Esophagus (tissue), 2 donors: ENCODE measurements around the gene AMPD3. TPM values are rescaled to one million over a fixed set of nuclear protein-coding genes. Genes with fewer than 3 reads are reported as not detected.

Source experiments
- H3K27ac ChIP-seq, 2 donors: one replicate each; pipeline ENCODE4 v1.5.1; 2013; ENCODE audit warnings: low read depth in 2 of 2, mild to moderate bottlenecking in 2 of 2, inconsistent platforms in 1 of 2, low read length in 1 of 2, moderate library complexity in 1 of 2
- H3K27me3 ChIP-seq, 2 donors: one replicate each; pipeline ENCODE4 v1.6.1; 2013; ENCODE audit warnings: low read length in 2 of 2, control low read depth in 1 of 2, mild to moderate bottlenecking in 1 of 2; ENCODE audit not compliant: insufficient read depth in 2 of 2, control insufficient read depth in 1 of 2
- H3K36me3 ChIP-seq, 2 donors: one replicate each; pipeline ENCODE4 v1.6.1; 2013; ENCODE audit warnings: low read length in 1 of 2; ENCODE audit not compliant: control insufficient read depth in 2 of 2, insufficient read depth in 2 of 2
- H3K4me1 ChIP-seq, 2 donors: one replicate each; pipeline ENCODE4 v1.6.1; 2013; ENCODE audit warnings: low read length in 1 of 2; ENCODE audit not compliant: control insufficient read depth in 2 of 2, insufficient read depth in 2 of 2
- H3K4me3 ChIP-seq, 2 donors: one replicate each; pipeline ENCODE4 v1.5.1; 2013; ENCODE audit warnings: low read length in 2 of 2, mild to moderate bottlenecking in 2 of 2, low read depth in 1 of 2, moderate library complexity in 1 of 2
- H3K9me3 ChIP-seq, 2 donors: one replicate each; pipeline ENCODE4 v1.6.1; 2013; ENCODE audit warnings: mild to moderate bottlenecking in 2 of 2, low read depth in 1 of 2, low read length in 1 of 2, moderate library complexity in 1 of 2; ENCODE audit not compliant: control insufficient read depth in 2 of 2, insufficient read depth in 1 of 2
- whole genome bisulfite sequencing, 2 donors: extraction: QIAGEN DNeasy Blood & Tissue Kit; methylation state at CpG; one replicate each; pipeline ENCODE4 v1.1.7; 2013; 5-methylcytosine and 5-hydroxymethylcytosine counted together
- polyA plus RNA-seq, 2 donors: library from polyadenylated mRNA; stranded (reverse); fragments of 200-250 nt; gene quantifications; one replicate each; pipeline ENCODE4 v1.2.3, GENCODE V29; 2013
- donor health status: healthy with polysubstance abuse.
- donor health status: Bipolar disorder and iron deficiency.

The AMPD3 gene
- polyA plus RNA-seq, 2 donors = 4.3 to 11.9 TPM

GRCh38 chr11:10456519-10456918, 1.5 kb downstream of the AMPD3 start:
- H3K4me1 ChIP-seq = peaks cover under 1 to 13% of the 10 kb centered on the region in 2 donors
- peaks cover 0 to 3% of the 10 kb centered on the region in 2 donors for H3K36me3 ChIP-seq
- H3K4me3 ChIP-seq = peak overlapping the region; percentile 30 to 33

GRCh38 chr11:10457901-10458300, 2.8 kb downstream of the AMPD3 start:
- no peak overlapping the region for H3K27ac ChIP-seq

More at GRCh38 chr11:10456519-10456918, 1.5 kb downstream of the AMPD3 start:
- Histone ChIP-seq H3K9me3 (no peaks in the 10 kb centered on the region), H3K27me3 (no peaks in the 10 kb centered on the region), H3K27ac (peak overlapping the region; percentile 27 to 44)
- 39 to 46% methylated on average over 3 of the region's 3 CpGs for WGBS, 2 donors

GRCh38 chr11:10459029-10459970, 4.2 kb downstream of the AMPD3 start:
- Histone ChIP-seq H3K27me3 (no peaks in the 10 kb centered on the region), H3K4me3 (no peak overlapping the region), H3K36me3 (peaks cover 6 to 13% of the 10 kb centered on the region in 2 donors), H3K9me3 (no peaks in the 10 kb centered on the region), H3K27ac (peak overlapping the region in 1 of 2 donors; percentile 56), H3K4me1 (peaks cover 2 to 10% of the 10 kb centered on the region in 2 donors)
- 74 to 82% methylated on average over 7 of the region's 7 CpGs for WGBS, 2 donors

More at GRCh38 chr11:10457901-10458300, 2.8 kb downstream of the AMPD3 start:
- no peaks in the 10 kb centered on the region for H3K27me3 ChIP-seq
- H3K4me3 ChIP-seq = peak overlapping the region in 1 of 2 donors; percentile 12
- H3K4me1 ChIP-seq = peaks cover 2 to 10% of the 10 kb centered on the region in 2 donors
- H3K36me3 ChIP-seq = peaks cover 6 to 9% of the 10 kb centered on the region in 2 donors
- no peaks in the 10 kb centered on the region for H3K9me3 ChIP-seq

GRCh38 chr11:10460611-10461275, 5.7 kb downstream of the AMPD3 start:
- Histone ChIP-seq H3K4me3 (no peak overlapping the region), H3K4me1 (peaks cover 2 to 8% of the 10 kb centered on the region in 2 donors), H3K27me3 (no peaks in the 10 kb centered on the region), H3K9me3 (no peaks in the 10 kb centered on the region), H3K36me3 (peaks cover 6 to 18% of the 10 kb centered on the region in 2 donors), H3K27ac (no peak overlapping the region)
- 92 to 94% methylated on average over 5 of the region's 5 CpGs for WGBS, 2 donors

- no peak overlapping the region for H3K27ac ChIP-seq
- H3K9me3 ChIP-seq = no peaks in the 10 kb centered on the region
- no peak overlapping the region for H3K4me3 ChIP-seq
- WGBS, 2 donors = 95 to 96% methylated on average over 9 of the region's 9 CpGs
- H3K36me3 ChIP-seq = peaks cover 6 to 18% of the 10 kb centered on the region in 2 donors
- H3K27me3 ChIP-seq = no peaks in the 10 kb centered on the region
- peaks cover 2 to 4% of the 10 kb centered on the region in 2 donors for H3K4me1 ChIP-seq
Observed at GRCh38 chr11:10461276-10461790, 6.3 kb downstream of the AMPD3 start.

- Histone ChIP-seq H3K36me3 (peaks cover 6 to 18% of the 10 kb centered on the region in 2 donors), H3K4me3 (no peak overlapping the region), H3K27ac (no peak overlapping the region), H3K4me1 (peaks cover 0 to 2% of the 10 kb centered on the region in 2 donors), H3K9me3 (no peaks in the 10 kb centered on the region), H3K27me3 (no peaks in the 10 kb centered on the region)
- WGBS, 2 donors = 88 to 94% methylated on average over 5 of the region's 5 CpGs
Observed at GRCh38 chr11:10462746-10463300, 7.8 kb downstream of the AMPD3 start.

GRCh38 chr11:10473371-10473770, 18.3 kb downstream of the AMPD3 start:
- Histone ChIP-seq H3K36me3 (peaks cover 0 to 1% of the 10 kb centered on the region in 2 donors), H3K9me3 (no peaks in the 10 kb centered on the region), H3K4me1 (no peaks in the 10 kb centered on the region), H3K27ac (no peak overlapping the region), H3K4me3 (no peak overlapping the region), H3K27me3 (no peaks in the 10 kb centered on the region)
- WGBS, 2 donors = 88 to 94% methylated on average over 4 of the region's 4 CpGs

- H3K27ac ChIP-seq = no peak overlapping the region
- H3K9me3 ChIP-seq = no peaks in the 10 kb centered on the region
- peaks cover 0 to 5% of the 10 kb centered on the region in 2 donors for H3K36me3 ChIP-seq
- 86 to 92% methylated on average over 2 of the region's 2 CpGs for WGBS, 2 donors
- no peaks in the 10 kb centered on the region for H3K4me1 ChIP-seq
- no peaks in the 10 kb centered on the region for H3K27me3 ChIP-seq
- no peak overlapping the region for H3K4me3 ChIP-seq
Observed at GRCh38 chr11:10474551-10474950, 19.5 kb downstream of the AMPD3 start.

GRCh38 chr11:10476342-10476741, 21.3 kb downstream of the AMPD3 start:
- Histone ChIP-seq H3K36me3 (peaks cover 0 to 8% of the 10 kb centered on the region in 2 donors), H3K9me3 (no peaks in the 10 kb centered on the region), H3K27ac (no peak overlapping the region), H3K4me1 (no peaks in the 10 kb centered on the region), H3K27me3 (no peaks in the 10 kb centered on the region), H3K4me3 (no peak overlapping the region)
- WGBS, 2 donors = 84% methylated on average over 1 of the region's 1 CpG
